K562 (cell line): ENCODE results near the gene PGF. TPM values are rescaled to one million over a fixed set of nuclear protein-coding genes. Genes with fewer than 3 reads are reported as not detected.
A peak's percentile ranks its signal among the peaks of the same experiment; 100 is the strongest.

ENCODE experiments used
- ATAC-seq: fragments of 200-7000 bp; cut with Tn5 transposase; 3 replicates; pipeline ENCODE4 v1.9.1; 2020; ENCODE audit warnings: moderate library complexity
- BruUV-seq: library from RNA; stranded (reverse); fragments of 400-500 nt; replicated peaks from 2 replicates; lab custom pipeline; 2021; lab: Mats Ljungman, UMichigan
- CTCF ChIA-PET: fragments of 300-600 bp; formaldehyde crosslinking; extraction: SDS; loops from one replicate; lab custom pipeline; 2021; ENCODE audit warnings: low intra/inter-chr PET ratio; lab: Yijun Ruan, JAX
- POLR2A ChIA-PET: fragments of 300-600, 350-650 bp; sonication (Branson Sonifier 250); formaldehyde crosslinking; extraction: SDS; loops from one replicate; lab custom pipeline; 2021; ENCODE audit warnings: antibody characterized with exemption, inconsistent platforms; lab: Yijun Ruan, JAX
- DNase-seq, 4 experiments: peaks; one replicate each; pipeline versions ENCODE4 v3.0.0 to v3.0.0-alpha.2; 2011 to 2018; ENCODE audit warnings: low spot score in 3 of 4, mixed read lengths in 3 of 4; ENCODE audit errors: extremely low read depth in 1 of 4
- FAIRE-seq: peaks from 2 replicates; lab custom pipeline; 2011; peaks lifted over from hg19 to GRCh38; lab: Jason Lieb, UNC
- H2AFZ ChIP-seq: 2 replicates; pipeline ENCODE4 v1.6.0; 2011; ENCODE audit warnings: low read depth, low read length, control low read depth, inconsistent platforms
- H3K27ac ChIP-seq: fragments of 200-600 bp; 3 replicates; pipeline ENCODE4 v1.8.0; 2011; ENCODE audit warnings: low read depth, mild to moderate bottlenecking, control low read depth, inconsistent platforms, low read length, moderate library complexity, mixed read lengths; ENCODE audit errors: extremely low read depth
- H3K27me3 ChIP-seq, 2 experiments: fragments of 300-600 bp in 1 of 2; 2 replicates in 1 of 2; 3 replicates in 1 of 2; pipeline versions ENCODE4 v1.6.0 to v1.8.0; 2011; ENCODE audit warnings: inconsistent platforms in 2 of 2, low read length in 2 of 2, mild to moderate bottlenecking in 1 of 2, mixed read lengths in 1 of 2, moderate library complexity in 1 of 2; ENCODE audit not compliant: control insufficient read depth in 2 of 2, insufficient read depth in 2 of 2
- H3K36me3 ChIP-seq: fragments of 300-600 bp; 3 replicates; pipeline ENCODE4 v1.8.0; 2011; ENCODE audit warnings: mild to moderate bottlenecking, low read length, inconsistent platforms; ENCODE audit not compliant: control insufficient read depth, insufficient read depth
- H3K4me1 ChIP-seq, 2 experiments: fragments of 200-600 bp in 1 of 2; replicated peaks in 1 of 2; 2 replicates in 1 of 2; 3 replicates in 1 of 2; pipeline versions ENCODE4 v1.5.1 to v1.8.0; 2011; ENCODE audit warnings: inconsistent platforms in 2 of 2, low read length in 2 of 2, mild to moderate bottlenecking in 1 of 2, mixed read lengths in 1 of 2, moderate library complexity in 1 of 2; ENCODE audit not compliant: control insufficient read depth in 2 of 2, insufficient read depth in 2 of 2
- H3K4me2 ChIP-seq: 2 replicates; pipeline ENCODE4 v1.6.1; 2011; ENCODE audit warnings: low read length, control low read depth, inconsistent platforms, mixed read lengths; ENCODE audit not compliant: insufficient read depth
- H3K4me3 ChIP-seq: fragments of 200-600 bp; sonication (generic), shearing (Covaris generic); 2 replicates; pipeline ENCODE4 v1.5.1; 2016; ENCODE audit warnings: control low read depth, inconsistent platforms
- H3K79me2 ChIP-seq: fragments of 200-600 bp; 3 replicates; pipeline ENCODE4 v1.8.0; 2011; ENCODE audit warnings: low read length, inconsistent platforms; ENCODE audit not compliant: control insufficient read depth, insufficient read depth
- H3K9ac ChIP-seq, 2 experiments: 2 replicates each; pipeline versions ENCODE4 v1.6.0 to v1.6.1; 2011; ENCODE audit warnings: low read depth in 2 of 2, low read length in 2 of 2, control low read depth in 1 of 2, inconsistent platforms in 1 of 2, mild to moderate bottlenecking in 1 of 2, mixed read lengths in 1 of 2; ENCODE audit not compliant: insufficient read depth in 1 of 2
- H3K9me1 ChIP-seq: one replicate; pipeline ENCODE4 v1.6.0; 2011; ENCODE audit warnings: inconsistent platforms, mild to moderate bottlenecking, low read length, moderate library complexity; ENCODE audit not compliant: control insufficient read depth, insufficient read depth
- H3K9me3 ChIP-seq: replicated peaks from 2 replicates; pipeline ENCODE4 v1.5.1; 2011; ENCODE audit warnings: low read depth, low read length, inconsistent platforms; ENCODE audit not compliant: control insufficient read depth, insufficient read depth
- H4K20me1 ChIP-seq: replicated peaks from 2 replicates; pipeline ENCODE4 v1.6.1; 2011; ENCODE audit warnings: low read length, inconsistent platforms, mixed read lengths; ENCODE audit not compliant: control insufficient read depth, insufficient read depth
- SUPT5H ChIP-seq: fragments of 450-650 bp; IDR thresholded peaks from 2 replicates; pipeline ENCODE4 v1.6.1; 2016
- ZNF165 ChIP-seq: fragments of 250-450 bp; sonication (Bioruptor Pico); IDR thresholded peaks from 2 replicates; pipeline ENCODE4 v1.4.0; 2020; ENCODE audit warnings: borderline replicate concordance
- WGBS: fragments of 100-300 bp; shearing (Covaris generic); methylation state at CpG from one replicate; pipeline ENCODE4 v1.1.6; 2016; ENCODE audit warnings: low coverage, mixed read lengths; ENCODE audit not compliant: insufficient coverage; ENCODE audit errors: missing lambda C conversion rate; 5-methylcytosine and 5-hydroxymethylcytosine counted together
- in situ Hi-C: fragments of 300-500 bp; cut with MboI; formaldehyde crosslinking; loops from 4 replicates; pipeline ENCODE4 v1.15.0; 2018; ENCODE audit warnings: inconsistent platforms, mixed read lengths
- intact Hi-C: fragments of 100-400 bp; cut with micrococcal nuclease; formaldehyde crosslinking; loops from 2 replicates; pipeline ENCODE4 v1.14.2; 2022
- polyA plus RNA-seq, 8 experiments: library from polyadenylated mRNA; depleted of rRNA in 4 of 8; stranded (reverse) in 5 of 8; unstranded in 3 of 8; fragments of >200 nt; fragmentation: Nextera tagmentation in 2 of 8; fragmentation: Illumina TruSeq in 1 of 8; extraction: Ambion mirVana in 2 of 8; extraction: Trizol in 1 of 8; gene quantifications; 2 replicates each; pipeline versions ENCODE4 v1.2.1 to v1.2.3, GENCODE V29; 2011 to 2014; ENCODE audit warnings: inconsistent platforms in 1 of 8, missing spikeins in 1 of 8
- total RNA-seq, 7 experiments: library from RNA; depleted of rRNA in 6 of 7; stranded (reverse); fragments of >200 nt in 6 of 7; fragmentation: Illumina TruSeq in 2 of 7; extraction: Trizol in 2 of 7; gene quantifications; 2 replicates each; pipeline versions ENCODE4 v1.2.1 to v1.2.3, GENCODE V29; 2011 to 2021; ENCODE audit warnings: low replicate concordance in 1 of 7
- TF ChIP-seq, protein P1 (sequence below), 3 experiments: fragments of 200-800 bp in 1 of 3; fragments of 250-450 bp in 1 of 3; fragments of 450-650 bp in 1 of 3; sonication (Bioruptor Pico) in 1 of 3; sonication (Bioruptor generic) in 1 of 3; formaldehyde crosslinking in 1 of 3; IDR thresholded peaks; 2 replicates each; pipeline versions ENCODE4 v1.6.1 to v1.8.0; 2016 to 2022; ENCODE audit warnings: mild to moderate bottlenecking in 2 of 3, missing genetic modification characterization in 2 of 3, missing compliant biosample characterization in 1 of 3, moderate library complexity in 1 of 3
- TF ChIP-seq, protein P2 (sequence below): fragments of 450-650 bp; formaldehyde crosslinking; IDR thresholded peaks from 2 replicates; pipeline ENCODE4 v1.4.0; 2022; ENCODE audit warnings: missing genetic modification characterization
- TF ChIP-seq, protein P3 (sequence below), 3 experiments: IDR thresholded peaks in 2 of 3; conservative IDR thresholded peaks in 1 of 3; 2 replicates each; pipeline ENCODE4 v1.5.1; 2011 to 2012; ENCODE audit warnings: low read length in 3 of 3, mild to moderate bottlenecking in 3 of 3, control low read depth in 2 of 3, improper control_type of control experiment in 1 of 3, inconsistent platforms in 1 of 3, low read depth in 1 of 3, mixed read lengths in 1 of 3, moderate library complexity in 1 of 3; ENCODE audit not compliant: insufficient read depth in 2 of 3

The PGF gene
- total and polyA plus RNA-seq, 9 of the 15 experiments (the other 6 are each of a cell fraction or from before 2014, with no cell fraction given) = 0.04 to 0.44 (median 0.18) TPM

DNA sequence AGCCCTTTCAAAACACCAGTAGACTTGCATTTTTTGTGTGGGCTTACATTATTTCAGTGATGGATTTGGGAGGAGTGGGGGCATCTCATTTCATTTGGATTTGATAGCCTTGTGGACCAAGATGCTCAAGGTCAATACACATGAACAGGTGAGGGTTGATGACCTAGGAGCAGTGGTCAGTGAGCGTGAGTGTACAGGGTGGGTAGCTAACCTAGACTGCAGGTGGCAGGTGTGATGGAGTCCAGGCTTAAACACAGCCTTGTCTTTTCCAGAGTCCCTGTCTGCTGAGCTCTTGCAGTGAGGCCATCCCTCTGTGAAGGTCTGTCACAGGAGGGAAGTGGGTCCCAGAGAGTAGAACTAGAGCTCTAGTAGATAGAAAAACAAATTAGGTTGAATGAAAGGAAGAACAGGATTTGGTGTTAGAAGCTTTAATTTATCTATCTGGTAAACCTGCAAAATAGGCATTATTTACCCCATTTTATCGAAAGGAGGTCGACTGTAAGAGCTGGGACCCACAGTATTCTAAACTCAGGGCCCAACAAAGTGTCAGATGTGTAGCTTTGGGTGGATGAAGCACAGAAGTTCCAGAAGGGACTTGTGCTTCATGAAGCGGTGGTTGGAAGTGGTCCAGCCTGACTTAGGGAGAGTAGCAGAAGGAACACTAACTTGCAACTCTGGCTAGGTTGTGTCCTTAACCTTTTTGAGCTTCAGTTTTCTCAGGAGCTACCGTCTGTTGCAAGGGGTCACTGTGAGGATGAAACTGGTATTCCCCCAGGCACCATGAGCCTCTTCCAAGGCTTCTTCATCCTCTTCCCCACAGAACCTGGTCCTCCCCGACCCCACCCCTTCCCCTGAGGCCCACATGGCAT lies 50.5 kb downstream of the PGF start:
- H2AFZ ChIP-seq = no peak overlapping the region
- 83% methylated on average over 6 of the region's 6 CpGs for WGBS
- BruUV-seq = no TSS peak
- FAIRE-seq = no peak
- H3K4me3 ChIP-seq = no peak overlapping the region
- ATAC-seq = no peak; the same call in 2 of the 3 replicates
- CTCF ChIA-PET = interaction anchor here (2.8 kb wide), 1 partner anchor 44 kb away, joined by 23 read pairs; no protein-coding TSS in a partner anchor
- peaks cover 10 to 29% of the 10 kb centered on the region in 2 experiments; a peak in 3 of 5 replicates for H3K4me1 ChIP-seq
- H3K9me3 ChIP-seq = no peaks in the 10 kb centered on the region
- no peak overlapping the region; the same call in 2 of the 3 replicates for H3K27ac ChIP-seq
- H3K9me1 ChIP-seq = no peaks in the 10 kb centered on the region
- H3K36me3 ChIP-seq = peaks cover 53% of the 10 kb centered on the region; the same call in 2 of the 3 replicates
- no peaks in the 10 kb centered on the region for H3K27me3 ChIP-seq
- POLR2A ChIA-PET = interaction anchor here (0.6 to 1.7 kb wide), 13 partner anchors 8 to 603 kb away, joined by 3 to 6 read pairs (median 3); partner anchors contain the start of gene RPS6KL1
- no peak overlapping the region for H3K9ac ChIP-seq
- intact Hi-C loops (loop anchor here (1.0 to 5.0 kb wide), 2 partner anchors 44 to 298 kb away; no protein-coding TSS in a partner anchor), in situ Hi-C loops (loop anchor here (5.0 kb wide), 1 partner anchor 43 kb away; no protein-coding TSS in a partner anchor)
- TF ChIP-seq, protein P1, sequence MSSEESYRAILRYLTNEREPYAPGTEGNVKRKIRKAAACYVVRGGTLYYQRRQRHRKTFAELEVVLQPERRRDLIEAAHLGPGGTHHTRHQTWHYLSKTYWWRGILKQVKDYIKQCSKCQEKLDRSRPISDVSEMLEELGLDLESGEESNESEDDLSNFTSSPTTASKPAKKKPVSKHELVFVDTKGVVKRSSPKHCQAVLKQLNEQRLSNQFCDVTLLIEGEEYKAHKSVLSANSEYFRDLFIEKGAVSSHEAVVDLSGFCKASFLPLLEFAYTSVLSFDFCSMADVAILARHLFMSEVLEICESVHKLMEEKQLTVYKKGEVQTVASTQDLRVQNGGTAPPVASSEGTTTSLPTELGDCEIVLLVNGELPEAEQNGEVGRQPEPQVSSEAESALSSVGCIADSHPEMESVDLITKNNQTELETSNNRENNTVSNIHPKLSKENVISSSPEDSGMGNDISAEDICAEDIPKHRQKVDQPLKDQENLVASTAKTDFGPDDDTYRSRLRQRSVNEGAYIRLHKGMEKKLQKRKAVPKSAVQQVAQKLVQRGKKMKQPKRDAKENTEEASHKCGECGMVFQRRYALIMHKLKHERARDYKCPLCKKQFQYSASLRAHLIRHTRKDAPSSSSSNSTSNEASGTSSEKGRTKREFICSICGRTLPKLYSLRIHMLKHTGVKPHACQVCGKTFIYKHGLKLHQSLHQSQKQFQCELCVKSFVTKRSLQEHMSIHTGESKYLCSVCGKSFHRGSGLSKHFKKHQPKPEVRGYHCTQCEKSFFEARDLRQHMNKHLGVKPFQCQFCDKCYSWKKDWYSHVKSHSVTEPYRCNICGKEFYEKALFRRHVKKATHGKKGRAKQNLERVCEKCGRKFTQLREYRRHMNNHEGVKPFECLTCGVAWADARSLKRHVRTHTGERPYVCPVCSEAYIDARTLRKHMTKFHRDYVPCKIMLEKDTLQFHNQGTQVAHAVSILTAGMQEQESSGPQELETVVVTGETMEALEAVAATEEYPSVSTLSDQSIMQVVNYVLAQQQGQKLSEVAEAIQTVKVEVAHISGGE (CRISPR knock-in tag; IDR thresholded peaks at IDR 0.05) = no peak
- no peak for TF ChIP-seq ZNF165 (CRISPR knock-in tag)
- TF ChIP-seq, protein P2, sequence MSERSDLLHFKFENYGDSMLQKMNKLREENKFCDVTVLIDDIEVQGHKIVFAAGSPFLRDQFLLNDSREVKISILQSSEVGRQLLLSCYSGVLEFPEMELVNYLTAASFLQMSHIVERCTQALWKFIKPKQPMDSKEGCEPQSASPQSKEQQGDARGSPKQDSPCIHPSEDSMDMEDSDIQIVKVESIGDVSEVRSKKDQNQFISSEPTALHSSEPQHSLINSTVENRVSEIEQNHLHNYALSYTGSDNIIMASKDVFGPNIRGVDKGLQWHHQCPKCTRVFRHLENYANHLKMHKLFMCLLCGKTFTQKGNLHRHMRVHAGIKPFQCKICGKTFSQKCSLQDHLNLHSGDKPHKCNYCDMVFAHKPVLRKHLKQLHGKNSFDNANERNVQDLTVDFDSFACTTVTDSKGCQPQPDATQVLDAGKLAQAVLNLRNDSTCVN (CRISPR knock-in tag) = no peak
- TF ChIP-seq SUPT5H = peak; percentile 51; the same call in 1 of the 2 replicates
- TF ChIP-seq, protein P3, sequence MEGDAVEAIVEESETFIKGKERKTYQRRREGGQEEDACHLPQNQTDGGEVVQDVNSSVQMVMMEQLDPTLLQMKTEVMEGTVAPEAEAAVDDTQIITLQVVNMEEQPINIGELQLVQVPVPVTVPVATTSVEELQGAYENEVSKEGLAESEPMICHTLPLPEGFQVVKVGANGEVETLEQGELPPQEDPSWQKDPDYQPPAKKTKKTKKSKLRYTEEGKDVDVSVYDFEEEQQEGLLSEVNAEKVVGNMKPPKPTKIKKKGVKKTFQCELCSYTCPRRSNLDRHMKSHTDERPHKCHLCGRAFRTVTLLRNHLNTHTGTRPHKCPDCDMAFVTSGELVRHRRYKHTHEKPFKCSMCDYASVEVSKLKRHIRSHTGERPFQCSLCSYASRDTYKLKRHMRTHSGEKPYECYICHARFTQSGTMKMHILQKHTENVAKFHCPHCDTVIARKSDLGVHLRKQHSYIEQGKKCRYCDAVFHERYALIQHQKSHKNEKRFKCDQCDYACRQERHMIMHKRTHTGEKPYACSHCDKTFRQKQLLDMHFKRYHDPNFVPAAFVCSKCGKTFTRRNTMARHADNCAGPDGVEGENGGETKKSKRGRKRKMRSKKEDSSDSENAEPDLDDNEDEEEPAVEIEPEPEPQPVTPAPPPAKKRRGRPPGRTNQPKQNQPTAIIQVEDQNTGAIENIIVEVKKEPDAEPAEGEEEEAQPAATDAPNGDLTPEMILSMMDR (IDR thresholded peaks at IDR 0.05 in 2 of 3, conservative IDR thresholded peaks at IDR 0.05 in 1 of 3; ENCODE audit: insufficient read depth in 2 of 3, low read depth in 1 of 3, low read length in 3 of 3) = no peak
- H3K4me2 ChIP-seq = no peak overlapping the region
- H4K20me1 ChIP-seq = no peaks in the 10 kb centered on the region; the same call in 1 of the 2 replicates
- no peaks in the 10 kb centered on the region for H3K79me2 ChIP-seq
- DNase-seq = no peak
